IMR-90 (cell line): Measurements from ENCODE around the gene UTRN. TPM values are rescaled to one million over a fixed set of nuclear protein-coding genes. Genes with fewer than 3 reads are reported as not detected.

Source experiments
- ATAC-seq: fragments of 200-7000 bp; cut with Tn5 transposase; 2 replicates; pipeline ENCODE4 v1.9.1; 2020; ENCODE audit warnings: low read depth, mild to moderate bottlenecking, moderate library complexity
- BruUV-seq: library from RNA; stranded (reverse); fragments of 400-500 nt; replicated peaks from 2 replicates; lab custom pipeline; 2021; lab: Mats Ljungman, UMichigan
- CTCF ChIA-PET: fragments of 300-600 bp; formaldehyde crosslinking; extraction: SDS; loops from one replicate; lab custom pipeline; 2021; ENCODE audit warnings: antibody characterized with exemption; lab: Yijun Ruan, JAX
- POLR2A ChIA-PET: fragments of 300-600 bp; sonication (Branson Sonifier 250); formaldehyde crosslinking; loops from one replicate; lab custom pipeline; 2022; ENCODE audit warnings: antibody characterized with exemption; ENCODE audit not compliant: unreplicated experiment; lab: Charles Lee
- DNase-seq: peaks from one replicate; pipeline ENCODE4 v3.0.0; 2013
- H2AFZ ChIP-seq: replicated peaks from 2 replicates; pipeline ENCODE3; 2013; ENCODE audit warnings: low read length, mild to moderate bottlenecking; ENCODE audit not compliant: poor library complexity
- H2AK5ac ChIP-seq: 2 replicates; pipeline ENCODE4 v1.6.1; 2013; ENCODE audit warnings: low read depth, low read length, inconsistent platforms
- H2AK9ac ChIP-seq: replicated peaks from 2 replicates; pipeline ENCODE3; 2013; ENCODE audit warnings: mild to moderate bottlenecking, low read depth, low read length, moderate library complexity; ENCODE audit not compliant: poor library complexity
- H2BK120ac ChIP-seq: 2 replicates; pipeline ENCODE4 v1.6.1; 2013; ENCODE audit warnings: low read depth, low read length, inconsistent platforms
- H2BK15ac ChIP-seq: 3 replicates; pipeline ENCODE4 v1.6.1; 2013; ENCODE audit warnings: low read depth, low read length, inconsistent platforms
- H2BK20ac ChIP-seq: 2 replicates; pipeline ENCODE4 v1.6.1; 2013; ENCODE audit warnings: low read depth, mild to moderate bottlenecking, inconsistent platforms, low read length, moderate library complexity
- H2BK5ac ChIP-seq: 2 replicates; pipeline ENCODE4 v1.6.1; 2013; ENCODE audit warnings: mild to moderate bottlenecking, low read depth, low read length, inconsistent platforms; ENCODE audit not compliant: poor library complexity, severe bottlenecking
- H3K14ac ChIP-seq: replicated peaks from 2 replicates; pipeline ENCODE4 v1.6.1; 2013; ENCODE audit warnings: low read depth, low read length, inconsistent platforms
- H3K18ac ChIP-seq: 2 replicates; pipeline ENCODE4 v1.6.1; 2013; ENCODE audit warnings: low read depth, low read length, control low read depth
- H3K23ac ChIP-seq: 2 replicates; pipeline ENCODE4 v1.6.1; 2013; ENCODE audit warnings: low read depth, low read length, inconsistent platforms
- H3K27ac ChIP-seq: 2 replicates; pipeline ENCODE4 v1.5.1; 2013; ENCODE audit warnings: mild to moderate bottlenecking, control low read depth, low read length; ENCODE audit not compliant: insufficient read depth
- H3K27me3 ChIP-seq: 2 replicates; pipeline ENCODE4 v1.6.1; 2013; ENCODE audit warnings: low read length; ENCODE audit not compliant: control insufficient read depth, insufficient read depth
- H3K36me3 ChIP-seq: 2 replicates; pipeline ENCODE4 v1.6.1; 2013; ENCODE audit warnings: low read length, mixed read lengths; ENCODE audit not compliant: control insufficient read depth, insufficient read depth
- H3K4ac ChIP-seq: 2 replicates; pipeline ENCODE4 v1.6.1; 2013; ENCODE audit warnings: low read depth, low read length, inconsistent platforms
- H3K4me1 ChIP-seq: 2 replicates; pipeline ENCODE4 v1.6.1; 2013; ENCODE audit warnings: low read length, mixed read lengths; ENCODE audit not compliant: control insufficient read depth, insufficient read depth
- H3K4me2 ChIP-seq: 2 replicates; pipeline ENCODE4 v1.6.1; 2013; ENCODE audit warnings: low read depth, mild to moderate bottlenecking, control low read depth, low read length, moderate library complexity
- H3K4me3 ChIP-seq: 2 replicates; pipeline ENCODE4 v1.5.1; 2013; ENCODE audit warnings: low read depth, mild to moderate bottlenecking, control low read depth, low read length, moderate library complexity; ENCODE audit not compliant: insufficient read depth
- H3K56ac ChIP-seq: 2 replicates; pipeline ENCODE4 v1.6.1; 2013; ENCODE audit warnings: low read length, inconsistent platforms; ENCODE audit not compliant: insufficient read depth; ENCODE audit errors: extremely low read depth
- H3K79me1 ChIP-seq, 2 experiments: 2 replicates each; pipeline ENCODE4 v1.6.1; 2013; ENCODE audit warnings: low read length in 2 of 2, inconsistent platforms in 1 of 2, low read depth in 1 of 2
- H3K9ac ChIP-seq: 2 replicates; pipeline ENCODE4 v1.6.1; 2013; ENCODE audit warnings: low read depth, low read length, control low read depth
- H3K9me1 ChIP-seq: 2 replicates; pipeline ENCODE4 v1.6.1; 2013; ENCODE audit warnings: low read length, inconsistent platforms; ENCODE audit not compliant: insufficient read depth
- H3K9me3 ChIP-seq: 2 replicates; pipeline ENCODE4 v1.6.1; 2013; ENCODE audit warnings: low read length; ENCODE audit not compliant: control insufficient read depth, insufficient read depth
- H4K20me1 ChIP-seq: 2 replicates; pipeline ENCODE4 v1.6.1; 2013; ENCODE audit warnings: low read length, inconsistent platforms; ENCODE audit not compliant: insufficient read depth
- H4K5ac ChIP-seq: 2 replicates; pipeline ENCODE4 v1.6.1; 2013; ENCODE audit warnings: mild to moderate bottlenecking, low read depth, low read length, control low read depth
- H4K8ac ChIP-seq, 2 experiments: 2 replicates each; pipeline ENCODE4 v1.6.1; 2013; ENCODE audit warnings: low read depth in 2 of 2, low read length in 2 of 2, control low read depth in 1 of 2, inconsistent platforms in 1 of 2
- H4K91ac ChIP-seq: 2 replicates; pipeline ENCODE4 v1.6.1; 2013; ENCODE audit warnings: low read depth, low read length, inconsistent platforms; ENCODE audit not compliant: insufficient read depth
- BHLHE40 ChIP-seq: fragments of 150-350 bp; IDR thresholded peaks from 2 replicates; pipeline ENCODE4 v1.6.1; 2016; ENCODE audit warnings: mild to moderate bottlenecking, low read depth, low read length
- MAFK ChIP-seq: IDR thresholded peaks from 2 replicates; pipeline ENCODE4 v1.6.1; 2012; ENCODE audit warnings: low read depth, low read length, improper control_type of control experiment
- RAD21 ChIP-seq: IDR thresholded peaks from 2 replicates; pipeline ENCODE4 v1.6.1; 2012; ENCODE audit warnings: low read length, improper control_type of control experiment
- SMC3 ChIP-seq: fragments of 150-350 bp; IDR thresholded peaks from 2 replicates; pipeline ENCODE4 v1.6.1; 2016; ENCODE audit warnings: low read depth, mild to moderate bottlenecking, antibody characterized with exemption, low read length, moderate library complexity
- WGBS, 2 experiments: methylation state at CpG; one replicate each; pipeline versions ENCODE4 v1.1.5 to v1.1.7; 2013; ENCODE audit warnings: missing lambda C conversion rate in 2 of 2; ENCODE audit not compliant: insufficient read length in 1 of 2; ENCODE audit errors: extremely low coverage in 2 of 2; 5-methylcytosine and 5-hydroxymethylcytosine counted together
- dilution Hi-C: fragments of 300-500 bp; cut with HindIII; formaldehyde crosslinking; loops from one replicate; pipeline ENCODE4 v1.14.3; 2018; ENCODE audit warnings: low sequenced_read_pairs; ENCODE audit not compliant: unreplicated experiment
- in situ Hi-C: fragments of 300-500 bp; cut with MboI; formaldehyde crosslinking; loops from 3 replicates; pipeline ENCODE4 v1.14.3; 2019; ENCODE audit warnings: low sequenced_read_pairs, inconsistent platforms, mixed read lengths
- intact Hi-C: fragments of 100-400 bp; cut with micrococcal nuclease; formaldehyde crosslinking; loops from 2 replicates; pipeline ENCODE4 v1.10.0; 2022
- polyA plus RNA-seq, 3 experiments: library from polyadenylated mRNA; depleted of rRNA; stranded (reverse); fragments of >200 nt; gene quantifications; 2 replicates each; pipeline ENCODE4 v1.2.3, GENCODE V29; 2012; ENCODE audit warnings: low replicate concordance in 1 of 3
- total RNA-seq: library from RNA; depleted of rRNA; stranded (reverse); fragments of >200 nt; gene quantifications from 2 replicates; pipeline ENCODE4 v1.2.3, GENCODE V29; 2012
- TF ChIP-seq, protein P1 (sequence below): fragments of 150-350 bp; IDR thresholded peaks from 2 replicates; pipeline ENCODE4 v1.6.1; 2016; ENCODE audit warnings: low read depth, mild to moderate bottlenecking, low read length, moderate library complexity, borderline replicate concordance

Gene UTRN
- total and polyA plus RNA-seq, 2 of the 4 experiments (the other 2 are of a cell fraction): 17.3 to 83.5 TPM

DNA sequence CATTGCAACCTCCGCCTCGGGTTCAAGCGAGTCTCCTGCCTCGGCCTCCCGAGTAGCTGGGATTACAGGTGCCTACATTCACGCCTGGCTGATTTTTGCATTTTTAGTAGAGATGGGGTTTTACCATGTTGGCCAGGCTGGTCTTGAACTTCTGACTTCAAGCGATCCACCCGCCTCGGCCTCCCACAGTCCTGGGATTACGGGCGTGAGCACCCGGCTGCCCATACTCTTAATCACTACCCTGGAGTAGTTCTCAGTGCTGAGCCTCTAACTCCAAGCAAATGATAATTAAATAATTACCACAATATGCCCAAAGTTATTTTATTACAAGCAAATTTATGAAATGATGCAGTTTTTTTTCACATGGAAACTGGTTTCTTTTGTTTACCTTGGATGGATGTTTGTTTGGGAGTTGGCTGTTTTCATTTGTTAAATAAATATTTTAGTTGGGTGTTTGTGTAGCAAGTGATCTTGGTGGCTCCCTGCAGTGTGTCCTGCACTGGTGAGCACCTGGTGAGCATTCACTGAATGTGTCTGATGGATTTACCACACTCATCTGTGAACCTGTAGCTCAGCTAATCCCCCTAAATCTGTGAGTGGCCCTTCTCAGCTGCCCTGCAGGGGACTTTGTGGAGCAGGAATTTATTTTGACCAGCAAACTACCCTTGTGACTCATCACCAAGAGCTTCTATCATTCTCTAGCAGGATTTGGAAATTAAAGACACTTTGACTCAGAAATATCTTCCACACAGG lies 36.9 kb downstream of the UTRN start (continued):
- TF ChIP-seq BHLHE40: no peak

DNA sequence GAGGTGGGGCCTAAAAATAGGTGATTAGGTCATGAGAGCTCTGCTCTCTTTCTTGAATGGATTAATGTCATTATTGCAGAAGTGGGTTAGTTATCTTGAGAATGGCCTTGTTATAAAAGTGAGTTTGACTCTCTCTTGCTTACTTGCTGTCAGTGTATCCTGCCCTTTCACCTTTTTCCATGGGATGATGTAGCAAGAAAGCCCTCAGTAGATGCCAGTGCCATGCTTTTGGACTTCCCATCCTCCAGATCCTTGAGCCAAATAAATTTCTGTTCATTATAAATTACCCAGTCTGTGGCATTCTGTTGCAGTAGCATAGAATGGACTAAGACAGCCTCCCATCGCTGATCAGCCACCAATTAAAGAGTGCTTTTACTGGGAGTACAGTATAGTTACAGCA lies 40.1 kb downstream of the UTRN start:
- Histone ChIP-seq H2AK5ac (no peak overlapping the region), H3K4me3 (no peak overlapping the region), H2BK120ac (no peak overlapping the region), H3K4ac (no peak overlapping the region), H2BK15ac (no peak overlapping the region), H3K9me1 (peaks cover 3% of the 10 kb centered on the region; the same call in 1 of the 2 replicates), H2AFZ (no peak overlapping the region), H4K20me1 (peaks cover 16% of the 10 kb centered on the region), H3K4me2 (no peak overlapping the region), H4K5ac (no peak overlapping the region), H3K36me3 (no peaks in the 10 kb centered on the region), H4K8ac (no peak overlapping the region), H3K9me3 (no peaks in the 10 kb centered on the region), H2BK5ac (no peak overlapping the region), H3K27me3 (no peaks in the 10 kb centered on the region), H3K79me1 (peaks cover 38 to 62% of the 10 kb centered on the region in 2 experiments), H3K14ac (no peak overlapping the region), H2BK20ac (no peak overlapping the region), H3K23ac (no peak overlapping the region), H3K18ac (no peak overlapping the region), H3K27ac (no peak overlapping the region), H3K9ac (no peak overlapping the region), H2AK9ac (no peak overlapping the region), H3K4me1 (peaks cover 2% of the 10 kb centered on the region; the same call in 1 of the 2 replicates), H3K56ac (no peak overlapping the region), H4K91ac (no peak overlapping the region)
- no peak for TF ChIP-seq BHLHE40
- no peak for TF ChIP-seq MAFK
- TF ChIP-seq, protein P1, sequence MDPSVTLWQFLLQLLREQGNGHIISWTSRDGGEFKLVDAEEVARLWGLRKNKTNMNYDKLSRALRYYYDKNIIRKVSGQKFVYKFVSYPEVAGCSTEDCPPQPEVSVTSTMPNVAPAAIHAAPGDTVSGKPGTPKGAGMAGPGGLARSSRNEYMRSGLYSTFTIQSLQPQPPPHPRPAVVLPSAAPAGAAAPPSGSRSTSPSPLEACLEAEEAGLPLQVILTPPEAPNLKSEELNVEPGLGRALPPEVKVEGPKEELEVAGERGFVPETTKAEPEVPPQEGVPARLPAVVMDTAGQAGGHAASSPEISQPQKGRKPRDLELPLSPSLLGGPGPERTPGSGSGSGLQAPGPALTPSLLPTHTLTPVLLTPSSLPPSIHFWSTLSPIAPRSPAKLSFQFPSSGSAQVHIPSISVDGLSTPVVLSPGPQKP: no peak
- no peak for TF ChIP-seq SMC3
- no peak for TF ChIP-seq RAD21
- ATAC-seq (no peak), DNase-seq (no peak)
- intact Hi-C loops (no loop called here), in situ Hi-C loops (no loop called here), dilution Hi-C loops (no loop called here)
- WGBS, 2 experiments: 100% methylated on average over 1 of the region's 1 CpG; no CpG with 5 or more reads in 1 of the 2 experiments
- POLR2A ChIA-PET: no interaction called here
- no TSS peak for BruUV-seq
- CTCF ChIA-PET: no interaction called here
